Fibroblast of skin of left quadriceps (primary cell): ENCODE data around the gene IMPA2.

Experiments
- DNase-seq, 2 experiments: peaks; one replicate each; pipeline ENCODE4 v3.0.0-alpha.2; 2013; ENCODE audit warnings: low read depth in 2 of 2

IMPA2 gene

GRCh38 chr18:11989966-11990380 is 8.7 kb downstream of the IMPA2 start:
- DNase-seq: no peak

DNA sequence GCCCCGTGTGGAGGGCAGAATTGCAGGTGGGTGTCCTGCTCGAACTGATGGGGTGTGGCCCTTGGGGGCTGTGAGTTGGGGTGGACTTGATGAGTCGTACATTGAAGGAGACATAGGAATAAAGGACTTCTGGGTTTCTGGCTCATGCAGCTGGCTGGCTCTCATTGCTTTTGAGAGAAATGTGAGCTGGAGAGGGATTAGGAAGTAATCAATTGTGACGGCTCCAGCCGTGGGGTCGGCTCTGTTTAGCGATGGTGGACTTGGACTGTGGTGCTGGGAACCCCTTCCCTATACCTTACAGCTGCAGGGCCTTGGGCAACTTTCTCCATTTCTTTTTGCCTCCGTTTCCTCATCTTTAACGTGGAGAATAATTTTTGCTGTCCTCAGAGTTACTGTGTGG is 9.2 kb downstream of the IMPA2 start:
- DNase-seq: no peak

DNA sequence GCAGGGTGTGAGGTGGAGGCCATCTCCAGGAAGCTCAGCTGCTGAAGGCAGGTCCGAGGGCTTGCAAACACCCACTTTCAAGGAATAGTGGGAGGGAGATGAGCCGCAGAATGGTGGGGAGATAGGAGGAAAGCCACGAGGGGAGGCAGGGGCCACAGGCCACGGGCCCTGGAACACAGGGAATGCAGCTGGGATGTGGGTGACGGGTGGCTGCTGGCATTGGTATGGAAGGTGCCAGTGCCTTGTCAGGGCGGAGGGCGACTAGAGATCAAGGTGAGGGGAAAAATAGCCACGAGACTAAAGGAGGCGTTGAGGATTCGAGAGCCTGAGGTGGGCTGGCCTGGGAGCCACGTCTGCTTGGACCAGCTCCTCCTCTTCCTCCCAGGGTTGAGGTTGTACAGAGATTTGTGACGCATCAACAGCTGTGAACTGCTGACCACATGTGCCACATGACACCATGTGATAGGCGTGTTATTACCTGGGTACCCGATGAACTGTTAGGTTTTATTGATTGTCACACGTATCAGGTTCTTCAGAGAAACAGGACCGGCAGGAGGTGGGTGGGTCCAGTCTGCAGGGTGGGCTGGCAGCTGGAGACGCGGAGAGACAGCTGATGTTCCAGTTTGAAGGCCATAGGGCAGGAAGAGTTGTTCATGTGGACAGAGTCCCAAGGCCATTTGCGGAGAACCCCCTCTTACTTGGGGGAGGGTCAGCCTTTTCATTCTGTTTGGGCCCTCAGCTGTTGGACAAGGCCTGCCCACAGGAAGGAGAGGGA is 9.9 kb downstream of the IMPA2 start:
- no peak for DNase-seq

DNA sequence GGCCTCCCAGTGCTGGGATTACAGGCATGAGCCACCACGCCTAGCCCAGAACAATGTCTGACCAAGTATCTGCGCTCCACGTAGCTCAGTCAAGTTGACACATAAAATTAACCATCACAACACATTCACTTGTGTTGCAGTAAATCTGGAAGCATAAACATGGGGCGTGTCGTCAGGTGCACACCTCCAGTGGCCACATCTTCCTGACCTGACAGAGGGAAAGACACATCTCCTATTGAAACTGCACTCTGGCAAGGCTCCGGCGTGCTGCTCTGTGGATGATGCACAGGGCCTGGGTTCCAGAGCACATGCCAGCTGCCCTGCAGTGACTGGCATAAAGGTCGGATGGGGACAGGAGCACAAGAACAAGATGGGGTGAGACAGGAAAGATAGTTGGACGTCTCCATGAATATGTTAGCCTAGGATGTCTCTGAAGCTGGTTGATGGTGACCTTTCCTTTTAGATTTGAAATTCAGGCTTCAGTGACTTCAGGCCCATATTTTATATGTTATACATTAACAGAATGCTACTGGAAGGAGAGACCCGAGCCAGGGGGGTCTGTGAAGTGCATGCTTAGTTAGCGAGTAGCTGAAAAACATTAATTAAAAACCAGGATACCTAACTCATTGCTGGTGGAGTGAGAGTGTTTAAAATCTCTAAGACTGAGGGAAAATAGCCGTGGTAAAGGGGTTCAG is 10.9 kb downstream of the IMPA2 start:
- DNase-seq: no peak

GRCh38 chr18:11993264-11993916 is 12.1 kb downstream of the IMPA2 start:
- no peak for DNase-seq

DNA sequence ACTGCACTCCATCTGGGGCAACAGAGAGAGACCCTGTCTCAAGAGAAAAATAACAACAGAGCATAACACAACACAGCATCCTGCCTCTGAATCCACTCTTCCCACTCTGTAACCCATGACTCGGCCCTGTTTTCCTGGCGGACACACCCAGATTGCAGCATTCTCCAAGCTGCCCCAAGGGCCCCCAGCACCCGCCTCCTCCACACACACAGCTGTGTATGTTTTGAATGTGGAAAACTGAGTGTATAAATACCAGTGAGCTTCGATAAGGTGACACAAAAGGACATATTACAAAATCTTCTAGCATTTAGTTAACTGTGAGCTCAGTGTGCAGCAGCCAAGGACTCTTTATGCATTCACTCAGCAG is 13.0 kb downstream of the IMPA2 start:
- DNase-seq: no peak

DNA sequence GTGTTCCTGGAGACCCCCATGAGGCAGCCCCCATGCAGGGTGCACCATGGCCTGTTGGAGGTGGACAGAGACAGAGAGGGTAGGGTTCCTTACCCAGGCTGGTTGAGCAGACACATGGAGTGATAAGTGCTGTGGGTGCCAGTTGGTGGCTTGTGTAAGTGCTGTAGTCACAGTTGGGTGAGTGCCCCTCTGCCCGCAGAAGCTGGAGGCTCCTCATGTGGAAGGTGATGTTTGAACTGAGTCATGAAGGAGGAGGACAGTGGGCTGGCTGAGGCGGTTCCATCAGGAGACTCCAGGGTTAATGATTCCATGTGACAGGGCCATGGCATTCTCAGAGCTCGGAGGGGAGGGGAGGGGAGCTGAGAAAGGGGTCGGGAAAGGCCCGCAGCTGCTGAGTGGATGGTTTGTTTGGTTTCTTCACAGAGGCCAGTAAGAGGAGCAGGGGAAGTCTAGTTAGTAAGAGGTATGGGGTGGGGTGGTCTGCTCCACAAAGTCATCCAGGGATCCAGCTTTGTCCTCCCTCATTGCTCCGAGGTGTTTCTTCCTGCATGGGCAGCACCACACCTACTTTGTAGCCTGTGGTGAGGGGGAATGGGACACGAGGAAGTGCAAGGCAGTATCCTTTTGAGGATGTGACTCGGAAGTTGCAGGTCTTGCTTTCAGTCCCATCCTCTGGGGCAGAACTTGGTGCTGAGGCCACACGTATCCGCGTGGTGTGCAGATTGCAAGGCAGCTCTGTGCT is 13.6 kb downstream of the IMPA2 start:
- DNase-seq: no peak

- peak; percentile 32 to 43 for DNase-seq
These were observed 14.3 kb downstream of the IMPA2 start for GRCh38 chr18:11995445-11996189.

- DNase-seq: no peak
These were observed 15.0 kb downstream of the IMPA2 start for GRCh38 chr18:11996190-11996754.

DNA sequence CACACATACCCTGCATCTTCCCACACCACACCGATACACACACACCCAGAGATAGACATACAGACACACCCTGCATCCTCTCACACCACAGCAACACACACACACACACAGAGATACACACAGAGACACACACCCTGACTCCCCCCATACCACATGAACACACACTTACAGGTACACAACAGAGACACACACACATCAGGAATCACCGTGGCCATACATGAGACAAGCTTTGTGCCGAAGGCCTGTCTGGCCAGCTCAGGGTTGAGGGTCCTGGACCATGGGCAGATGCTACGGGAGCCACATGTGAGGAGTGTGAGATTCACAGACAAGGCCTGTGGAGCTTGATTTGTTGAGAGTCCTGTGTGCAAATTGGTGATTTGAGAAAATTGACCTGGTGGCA is 15.6 kb downstream of the IMPA2 start:
- DNase-seq: no peak

DNA sequence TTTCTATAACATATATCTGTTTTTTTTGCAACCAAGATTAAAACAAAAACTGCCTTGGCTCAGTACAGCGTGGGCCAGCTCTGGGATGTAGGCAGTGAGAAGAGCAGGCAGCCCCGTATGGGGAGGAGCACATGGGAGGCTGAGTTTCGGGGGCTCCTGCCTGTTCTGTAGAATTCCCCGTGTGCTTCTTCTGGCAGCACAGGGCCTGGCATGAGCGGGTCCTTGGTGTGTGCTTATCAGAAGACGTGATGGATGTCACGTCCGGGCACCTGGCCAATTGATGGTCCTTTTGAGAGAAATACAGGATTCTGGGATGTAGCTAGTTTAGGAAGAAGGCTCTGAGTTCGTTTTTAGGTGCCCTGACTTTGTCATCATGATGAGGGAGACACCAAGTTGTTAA is 16.2 kb downstream of the IMPA2 start:
- DNase-seq: no peak

DNA sequence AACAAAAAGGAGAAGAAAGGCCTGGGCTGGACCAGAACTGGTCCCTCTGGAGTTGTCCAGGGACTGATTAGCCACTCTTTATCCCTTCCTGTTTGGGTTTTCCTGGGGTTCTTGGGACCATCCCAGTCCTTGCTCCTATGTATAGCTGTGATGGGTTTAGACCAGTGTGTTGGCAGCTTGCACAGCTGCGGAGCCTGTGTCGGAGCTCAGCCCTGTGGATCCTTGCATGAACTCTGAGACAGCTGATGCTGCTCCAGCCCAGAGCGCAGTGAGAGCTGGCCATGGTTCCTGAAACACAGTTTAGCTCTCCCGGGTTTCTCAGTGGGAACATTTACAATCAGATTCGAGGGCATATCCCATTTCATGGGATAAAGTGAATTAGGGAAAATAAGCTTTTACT is 16.9 kb downstream of the IMPA2 start:
- no peak for DNase-seq

DNA sequence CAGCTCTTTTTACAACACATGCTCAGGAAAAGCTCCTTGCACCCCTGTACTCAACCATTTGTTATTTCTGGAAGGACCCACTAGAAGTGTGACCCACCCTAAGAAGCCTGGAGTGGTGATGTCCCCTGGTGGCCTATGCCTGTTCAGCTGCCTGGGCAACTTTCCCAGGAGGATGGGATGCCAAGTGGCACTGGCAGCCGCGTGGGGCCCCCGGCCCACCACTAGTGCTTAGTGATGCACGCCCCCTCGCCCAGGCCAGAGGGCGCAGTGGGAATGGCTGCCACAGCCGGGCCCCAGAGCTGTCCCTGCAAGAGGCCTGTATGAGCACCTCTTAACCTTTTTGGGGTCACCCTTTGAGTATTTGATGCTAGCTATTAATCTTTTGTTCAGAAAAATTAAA is 18.1 kb downstream of the IMPA2 start:
- no peak for DNase-seq

DNA sequence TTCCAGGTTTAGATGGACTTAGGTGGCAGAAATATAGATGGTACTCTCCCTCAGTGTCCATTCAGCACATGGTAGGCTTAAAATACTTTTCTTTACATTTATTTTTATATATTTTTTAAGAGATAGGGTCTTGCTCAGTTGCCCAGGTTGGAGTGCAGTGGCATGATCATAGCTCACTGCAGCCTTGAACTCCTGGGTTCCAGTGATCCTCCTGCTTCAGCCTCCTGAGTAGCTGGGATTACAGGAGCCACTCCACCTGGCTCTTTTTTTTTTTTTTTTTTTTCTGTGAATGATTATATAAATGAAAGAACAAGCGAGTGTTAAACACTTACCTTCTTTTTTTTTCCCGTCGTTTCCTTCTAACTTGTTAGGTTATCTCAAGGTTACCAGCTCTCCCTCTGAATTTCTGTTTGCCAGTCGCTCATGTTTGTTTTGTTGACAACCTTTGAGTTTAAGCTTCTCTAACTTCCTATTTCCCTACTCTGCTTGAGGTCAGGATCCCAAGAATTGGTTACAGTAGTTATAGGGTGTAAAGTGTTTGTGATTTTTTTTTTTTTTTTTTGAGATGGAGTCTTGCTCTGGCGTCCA is 18.9 kb downstream of the IMPA2 start:
- no peak for DNase-seq

DNA sequence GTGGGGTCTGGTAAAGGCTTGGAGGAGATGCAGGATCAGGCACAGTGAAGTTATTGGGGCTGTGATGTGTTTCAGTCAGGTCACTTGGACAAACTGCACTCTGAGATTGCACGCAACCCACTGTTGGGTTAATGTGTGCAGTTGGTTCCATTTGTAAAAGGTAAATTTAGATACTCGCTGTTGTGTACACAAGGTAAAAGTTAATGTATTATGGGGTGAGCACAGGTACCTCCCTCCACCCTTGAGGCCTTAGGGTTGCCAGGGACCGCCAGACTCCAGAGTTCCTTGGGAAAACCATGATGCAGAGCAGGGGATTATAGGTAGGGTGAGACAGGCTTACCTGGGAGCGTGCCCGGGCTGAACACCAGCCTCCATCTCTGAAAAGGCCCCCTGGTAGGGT is 20.1 kb downstream of the IMPA2 start:
- no peak for DNase-seq

DNA sequence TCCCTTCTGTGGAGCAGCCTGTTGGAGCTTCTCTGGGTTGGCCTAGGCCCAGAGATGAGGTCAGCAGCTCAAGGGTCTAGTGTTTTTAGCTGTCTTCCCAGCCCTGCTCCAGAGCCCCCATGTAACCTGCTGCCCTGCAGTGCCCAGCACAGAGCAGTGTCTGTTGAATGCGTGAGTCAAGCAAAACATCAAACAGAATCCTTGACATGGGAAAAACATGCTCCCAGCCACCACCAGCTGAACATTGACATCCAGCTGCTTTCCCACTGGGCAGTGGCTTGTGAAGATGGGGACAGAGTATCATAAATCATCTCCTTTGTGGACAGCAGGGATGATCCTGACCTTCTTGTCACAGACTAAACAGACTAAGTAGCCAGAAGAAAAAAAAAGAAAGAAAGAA is 22.6 kb downstream of the IMPA2 start:
- no peak for DNase-seq

- no peak for DNase-seq
These were observed 24.5 kb downstream of the IMPA2 start for GRCh38 chr18:12005538-12006487.

GRCh38 chr18:12006488-12006840 is 25.2 kb downstream of the IMPA2 start:
- no peak for DNase-seq

DNA sequence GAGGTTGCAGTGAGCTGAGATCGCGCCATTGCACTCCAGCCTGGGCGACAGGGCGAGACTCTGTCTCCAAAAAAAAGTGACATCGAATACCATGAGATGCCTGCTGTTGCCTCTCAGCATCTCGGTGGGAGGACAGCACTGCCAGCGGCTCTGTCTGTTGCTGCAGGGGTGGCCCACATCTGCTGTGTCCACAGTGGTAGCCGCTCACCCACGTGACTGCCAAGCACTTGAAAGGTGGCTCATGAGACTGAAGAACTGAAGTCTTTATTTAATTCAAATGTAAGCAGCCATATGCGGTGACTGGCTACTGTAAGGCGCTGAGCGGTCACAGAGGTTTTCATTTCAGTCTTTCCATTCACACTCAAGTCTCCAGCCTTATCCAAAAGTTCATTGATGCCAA is 25.8 kb downstream of the IMPA2 start:
- DNase-seq: no peak
